Right atrium auricular region (tissue), 2 donors: Measurements from ENCODE around the gene DKKL1. TPM values are rescaled to one million over a fixed set of nuclear protein-coding genes. Genes with fewer than 3 reads are reported as not detected.

Experiments
- DNase-seq: peaks from one replicate; pipeline ENCODE4 v3.0.0-alpha.2; 2019; ENCODE audit warnings: low spot score
- H3K27ac ChIP-seq, 2 donors: fragments of 200-600 bp; sonication (generic); 1 replicate in 1 of 2; 2 replicates in 1 of 2; pipeline ENCODE4 v1.5.1; 2016 to 2019
- H3K27me3 ChIP-seq, 2 donors: fragments of 200-600 bp; sonication (generic); one replicate each; pipeline versions ENCODE4 v1.5.1 to v1.6.0; 2017 to 2019
- H3K36me3 ChIP-seq: fragments of 200-600 bp; sonication (generic); one replicate; pipeline ENCODE4 v1.5.1; 2016
- H3K4me1 ChIP-seq, 2 donors: fragments of 200-600 bp; sonication (generic); one replicate each; pipeline versions ENCODE4 v1.5.1 to v1.6.0; 2017 to 2019
- H3K4me3 ChIP-seq, 2 donors: fragments of 200-600 bp; sonication (generic); 1 replicate in 1 of 2; 2 replicates in 1 of 2; pipeline ENCODE4 v1.5.1; 2017 to 2019; ENCODE audit warnings: mild to moderate bottlenecking in 1 of 2, moderate library complexity in 1 of 2
- H3K9me3 ChIP-seq, 2 donors: fragments of 200-600 bp; sonication (generic); one replicate each; pipeline ENCODE4 v1.5.1; 2019
- total RNA-seq, 2 donors: library from RNA; depleted of rRNA; stranded (reverse); fragments of >200 nt; gene quantifications; one replicate each; pipeline ENCODE4 v1.1.0, GENCODE V29; 2016
- TF ChIP-seq, protein P1 (sequence below), 2 donors: fragments of 200-600 bp; sonication (generic); IDR thresholded peaks; one replicate each; pipeline ENCODE4 v1.5.1; 2019; ENCODE audit warnings: antibody characterized with exemption in 2 of 2

DKKL1 gene
- total RNA-seq, 2 donors from 2014 or later, result not detected

DNA sequence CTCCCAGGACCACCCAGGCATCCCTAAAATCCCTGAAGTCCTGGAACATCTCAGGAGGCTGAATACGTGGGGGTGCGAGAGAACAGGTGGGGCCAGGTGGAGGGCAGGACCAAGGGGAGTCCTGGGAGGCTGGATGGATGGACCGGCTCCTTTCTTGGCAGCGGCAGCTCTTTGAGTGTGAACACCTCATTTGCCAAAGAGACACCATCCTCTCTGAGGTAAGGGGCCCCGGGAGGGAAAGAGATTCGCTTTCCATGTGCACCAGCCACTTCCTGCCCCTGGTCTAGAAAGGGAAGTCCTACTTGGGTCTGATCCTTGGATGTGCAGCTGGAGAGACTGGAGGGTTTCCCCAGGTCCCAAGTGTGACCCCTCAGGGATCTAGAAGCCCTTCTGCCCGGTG, 43.4 kb downstream of the DKKL1 start:
- TF ChIP-seq, protein P1, sequence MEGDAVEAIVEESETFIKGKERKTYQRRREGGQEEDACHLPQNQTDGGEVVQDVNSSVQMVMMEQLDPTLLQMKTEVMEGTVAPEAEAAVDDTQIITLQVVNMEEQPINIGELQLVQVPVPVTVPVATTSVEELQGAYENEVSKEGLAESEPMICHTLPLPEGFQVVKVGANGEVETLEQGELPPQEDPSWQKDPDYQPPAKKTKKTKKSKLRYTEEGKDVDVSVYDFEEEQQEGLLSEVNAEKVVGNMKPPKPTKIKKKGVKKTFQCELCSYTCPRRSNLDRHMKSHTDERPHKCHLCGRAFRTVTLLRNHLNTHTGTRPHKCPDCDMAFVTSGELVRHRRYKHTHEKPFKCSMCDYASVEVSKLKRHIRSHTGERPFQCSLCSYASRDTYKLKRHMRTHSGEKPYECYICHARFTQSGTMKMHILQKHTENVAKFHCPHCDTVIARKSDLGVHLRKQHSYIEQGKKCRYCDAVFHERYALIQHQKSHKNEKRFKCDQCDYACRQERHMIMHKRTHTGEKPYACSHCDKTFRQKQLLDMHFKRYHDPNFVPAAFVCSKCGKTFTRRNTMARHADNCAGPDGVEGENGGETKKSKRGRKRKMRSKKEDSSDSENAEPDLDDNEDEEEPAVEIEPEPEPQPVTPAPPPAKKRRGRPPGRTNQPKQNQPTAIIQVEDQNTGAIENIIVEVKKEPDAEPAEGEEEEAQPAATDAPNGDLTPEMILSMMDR (IDR thresholded peaks at IDR 0.05), result no peak
- H3K27ac ChIP-seq, result no peak overlapping the region
- DNase-seq, result no peak

GRCh38 chr19:49407482-49408015, 43.9 kb downstream of the DKKL1 start:
- DNase-seq, result no peak
- Histone ChIP-seq H3K27me3 (no peaks in the 10 kb centered on the region), H3K36me3 (no peaks in the 10 kb centered on the region), H3K4me3 (no peak overlapping the region), H3K27ac (no peak overlapping the region), H3K9me3 (no peaks in the 10 kb centered on the region), H3K4me1 (no peaks in the 10 kb centered on the region)
- TF ChIP-seq, protein P1 (IDR thresholded peaks at IDR 0.05), result no peak

More for the DNA sequence above, 43.4 kb downstream of the DKKL1 start:
- Histone ChIP-seq H3K4me3 (no peak overlapping the region), H3K36me3 (no peaks in the 10 kb centered on the region), H3K27me3 (no peaks in the 10 kb centered on the region), H3K4me1 (no peaks in the 10 kb centered on the region), H3K9me3 (no peaks in the 10 kb centered on the region)

DNA sequence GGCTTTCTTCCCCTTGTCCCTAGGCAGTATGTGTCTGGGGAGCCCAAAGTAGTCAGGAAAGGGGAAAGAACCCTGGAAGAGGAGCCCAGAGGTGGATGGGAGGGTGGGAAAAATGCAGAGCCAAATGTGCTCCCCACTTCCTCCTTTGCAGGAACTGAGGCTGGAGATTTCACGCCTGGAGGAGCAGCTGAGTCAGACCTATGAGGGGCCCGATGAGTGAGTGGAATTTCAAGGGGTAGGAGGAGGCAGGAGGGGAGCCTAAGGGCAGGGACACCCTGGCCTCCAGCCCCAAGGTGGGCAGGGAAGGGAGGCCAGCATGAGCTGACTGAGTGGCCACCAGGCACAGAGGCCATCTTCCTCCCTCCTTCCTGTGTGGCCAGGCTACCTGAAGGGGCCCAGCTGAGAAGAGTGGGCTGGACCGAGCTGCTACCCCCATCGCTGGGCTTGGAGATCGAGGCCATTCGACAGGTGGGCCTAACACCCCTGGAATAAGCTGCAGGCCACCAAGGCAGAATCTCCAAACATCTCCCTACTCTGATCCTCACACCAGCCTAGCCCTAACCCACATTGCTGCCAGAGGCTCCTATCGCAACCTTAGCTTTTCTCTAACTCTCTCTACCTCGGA, 45.3 kb downstream of the DKKL1 start:
- TF ChIP-seq, protein P1 (IDR thresholded peaks at IDR 0.05), result no peak
- Histone ChIP-seq H3K27me3 (no peaks in the 10 kb centered on the region), H3K36me3 (no peaks in the 10 kb centered on the region), H3K9me3 (no peaks in the 10 kb centered on the region), H3K4me1 (no peaks in the 10 kb centered on the region), H3K27ac (no peak overlapping the region), H3K4me3 (no peak overlapping the region)
- DNase-seq, result no peak

GRCh38 chr19:49409441-49410029, 45.9 kb downstream of the DKKL1 start:
- H3K27me3 ChIP-seq, result no peaks in the 10 kb centered on the region
- H3K27ac ChIP-seq, result no peak overlapping the region
- no peaks in the 10 kb centered on the region for H3K36me3 ChIP-seq
- no peaks in the 10 kb centered on the region for H3K4me1 ChIP-seq
- TF ChIP-seq, protein P1 (IDR thresholded peaks at IDR 0.05), result no peak
- no peaks in the 10 kb centered on the region for H3K9me3 ChIP-seq
- DNase-seq, result no peak
- H3K4me3 ChIP-seq, result no peak overlapping the region

DNA sequence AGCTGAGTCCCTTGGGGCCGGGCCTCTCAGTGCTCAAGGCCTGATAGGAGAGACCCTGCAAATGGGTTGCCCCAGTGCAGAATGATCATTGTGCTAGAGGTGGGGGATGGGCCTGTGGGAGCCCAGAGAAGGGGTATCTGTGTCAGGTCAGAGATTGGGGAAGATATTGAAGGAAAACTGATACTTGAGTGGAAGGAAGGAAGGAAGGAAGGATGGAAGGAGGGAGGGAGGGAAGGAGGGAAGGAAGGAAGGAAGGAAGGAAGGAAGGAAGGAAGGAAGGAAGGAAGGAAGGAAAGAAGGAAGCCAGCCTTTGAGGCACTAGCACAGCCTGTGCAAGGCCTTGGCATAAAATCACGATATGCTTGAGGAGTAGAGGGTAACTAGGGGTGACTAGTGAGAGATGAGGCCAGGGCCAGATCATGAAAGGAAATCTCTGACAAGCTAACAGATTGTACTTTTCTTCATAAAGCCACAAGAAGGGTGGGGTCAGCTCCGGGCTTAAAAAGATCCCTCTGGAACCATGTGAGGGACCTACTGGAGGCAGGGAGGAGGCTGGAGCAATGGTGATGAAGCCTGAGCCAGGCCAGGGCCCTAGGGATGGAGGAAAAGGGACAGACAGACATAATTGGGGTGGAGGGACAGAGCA, 48.1 kb downstream of the DKKL1 start:
- Histone ChIP-seq H3K4me3 (no peak overlapping the region), H3K36me3 (no peaks in the 10 kb centered on the region), H3K9me3 (no peaks in the 10 kb centered on the region), H3K27me3 (no peaks in the 10 kb centered on the region), H3K4me1 (no peaks in the 10 kb centered on the region), H3K27ac (no peak overlapping the region)
- DNase-seq, result no peak
- TF ChIP-seq, protein P1 (IDR thresholded peaks at IDR 0.05), result no peak
